Adrenal gland (tissue), 5 donors: ENCODE data around the gene GPATCH2L.

ENCODE experiments used
- POLR2A ChIP-seq, 2 donors: fragments of 450-650 bp; IDR thresholded peaks; one replicate each; pipeline ENCODE4 v1.6.1; 2017; ENCODE audit warnings: antibody characterized with exemption in 2 of 2, mild to moderate bottlenecking in 2 of 2, moderate library complexity in 1 of 2
- TF ChIP-seq, protein P1 (sequence below), 6 experiments: fragments of 450-650 bp in 4 of 6; fragments of 200-600 bp in 2 of 6; sonication (generic) in 1 of 6; IDR thresholded peaks; 1 replicate in 5 of 6; 2 replicates in 1 of 6; pipeline versions ENCODE4 v1.5.1 to v1.8.0; 2016 to 2021; ENCODE audit warnings: antibody characterized with exemption in 6 of 6, mild to moderate bottlenecking in 2 of 6, moderate library complexity in 1 of 6
- donor health status: DM: no; HTN: no; CAD: no.

DNA sequence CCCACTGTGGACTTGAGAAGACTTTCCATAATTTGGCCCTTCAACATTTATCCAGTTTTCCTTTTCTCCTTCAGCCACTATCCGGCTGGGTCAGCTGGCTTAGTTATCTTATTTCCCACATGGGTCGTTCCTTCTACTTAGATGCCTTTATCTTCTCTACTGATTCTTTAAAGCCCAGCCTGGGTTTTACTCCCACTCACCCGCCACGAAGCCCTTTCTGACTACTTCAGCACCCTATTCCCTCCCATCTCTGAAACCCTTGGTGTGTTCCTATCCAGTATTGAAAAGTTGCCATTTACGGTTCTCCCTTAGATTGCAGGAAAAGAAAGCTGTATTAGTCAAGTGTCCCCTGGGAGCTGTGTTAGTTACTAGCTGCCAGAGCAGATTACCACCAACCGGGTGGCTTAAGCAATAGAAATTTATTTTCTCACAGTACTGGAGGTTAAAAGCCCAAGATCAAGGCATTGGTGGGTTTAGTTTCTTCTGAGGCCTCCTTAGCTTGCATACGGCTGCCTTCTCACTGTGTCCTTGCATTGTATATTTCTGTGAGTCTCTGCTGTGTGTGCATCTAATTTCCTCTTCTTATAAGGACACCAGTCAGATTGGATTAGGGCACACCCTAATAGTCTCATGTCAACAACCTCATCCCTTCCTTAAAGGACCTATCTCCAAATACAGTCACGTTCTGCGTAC, 105.5 kb downstream of the GPATCH2L start:
- no peak for TF ChIP-seq POLR2A (IDR thresholded peaks at IDR 0.05)
- TF ChIP-seq, protein P1, sequence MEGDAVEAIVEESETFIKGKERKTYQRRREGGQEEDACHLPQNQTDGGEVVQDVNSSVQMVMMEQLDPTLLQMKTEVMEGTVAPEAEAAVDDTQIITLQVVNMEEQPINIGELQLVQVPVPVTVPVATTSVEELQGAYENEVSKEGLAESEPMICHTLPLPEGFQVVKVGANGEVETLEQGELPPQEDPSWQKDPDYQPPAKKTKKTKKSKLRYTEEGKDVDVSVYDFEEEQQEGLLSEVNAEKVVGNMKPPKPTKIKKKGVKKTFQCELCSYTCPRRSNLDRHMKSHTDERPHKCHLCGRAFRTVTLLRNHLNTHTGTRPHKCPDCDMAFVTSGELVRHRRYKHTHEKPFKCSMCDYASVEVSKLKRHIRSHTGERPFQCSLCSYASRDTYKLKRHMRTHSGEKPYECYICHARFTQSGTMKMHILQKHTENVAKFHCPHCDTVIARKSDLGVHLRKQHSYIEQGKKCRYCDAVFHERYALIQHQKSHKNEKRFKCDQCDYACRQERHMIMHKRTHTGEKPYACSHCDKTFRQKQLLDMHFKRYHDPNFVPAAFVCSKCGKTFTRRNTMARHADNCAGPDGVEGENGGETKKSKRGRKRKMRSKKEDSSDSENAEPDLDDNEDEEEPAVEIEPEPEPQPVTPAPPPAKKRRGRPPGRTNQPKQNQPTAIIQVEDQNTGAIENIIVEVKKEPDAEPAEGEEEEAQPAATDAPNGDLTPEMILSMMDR (IDR thresholded peaks at IDR 0.05), result no peak
